GM18870 (cell line): ENCODE measurements around the gene GPATCH4.
"Not testable (repeated sequence)": the region's sequence is repeated elsewhere in the genome, so short reads cannot be mapped to it uniquely, and the experiment has no call there.

ENCODE experiments used
- ATAC-seq: cut with Tn5 transposase; IDR thresholded peaks from one replicate; pipeline ENCODE4 v1.9.1; 2021; ENCODE audit warnings: moderate library complexity; ENCODE audit not compliant: unreplicated experiment

The GPATCH4 gene

GRCh38 chr1:156598731-156599432, 2.4 kb downstream of the GPATCH4 start:
- ATAC-seq = no peak

- no peak for ATAC-seq
Observed at GRCh38 chr1:156598125-156598524, 3.2 kb downstream of the GPATCH4 start.

GRCh38 chr1:156596426-156596825, 4.9 kb downstream of the GPATCH4 start:
- ATAC-seq = no peak

GRCh38 chr1:156595016-156595415, 6.3 kb downstream of the GPATCH4 start:
- no peak for ATAC-seq

GRCh38 chr1:156594190-156594589, 7.1 kb downstream of the GPATCH4 start:
- ATAC-seq = no peak

- no peak for ATAC-seq
Observed at GRCh38 chr1:156593661-156593989, 7.7 kb downstream of the GPATCH4 start.

- no peak for ATAC-seq
Observed at GRCh38 chr1:156592910-156593660, 8.2 kb downstream of the GPATCH4 start.

GRCh38 chr1:156592158-156592909, 8.9 kb downstream of the GPATCH4 start:
- no peak for ATAC-seq

- ATAC-seq = no peak
Observed at GRCh38 chr1:156591432-156592157, 9.7 kb downstream of the GPATCH4 start, which contains the start of gene NAXE. NAXE (plus strand) TSS chr1:156591776; CDS start chr1:156591805, 29 bp downstream.

- ATAC-seq = no peak
Observed at GRCh38 chr1:156591181-156591431, 10.2 kb downstream of the GPATCH4 start.

GRCh38 chr1:156590326-156591180, 10.7 kb downstream of the GPATCH4 start:
- ATAC-seq = no peak

- ATAC-seq = no peak
Observed at GRCh38 chr1:156589546-156589945, 11.7 kb downstream of the GPATCH4 start.

- not testable (repeated sequence) for ATAC-seq
Observed at GRCh38 chr1:156587927-156588326, 13.4 kb downstream of the GPATCH4 start.

GRCh38 chr1:156586892-156587477, 14.3 kb downstream of the GPATCH4 start:
- no peak for ATAC-seq

GRCh38 chr1:156586323-156586722, 15.0 kb downstream of the GPATCH4 start:
- no peak for ATAC-seq

- no peak for ATAC-seq
Observed at GRCh38 chr1:156584813-156585212, 16.5 kb downstream of the GPATCH4 start.

- ATAC-seq = no peak
Observed at GRCh38 chr1:156583821-156584622, 17.3 kb downstream of the GPATCH4 start.

- ATAC-seq = no peak
Observed at GRCh38 chr1:156582388-156583017, 18.8 kb downstream of the GPATCH4 start.
